ENCODE results near the gene HOXD11.

- TF ChIP-seq CTCF (IDR thresholded peaks at IDR 0.05; ENCODE audit: low read depth, low read length) (no peak), POLR2A (IDR thresholded peaks at IDR 0.05; ENCODE audit: extremely low read depth, insufficient read length) (no peak)
Measured at GRCh38 chr2:176095421-176095820, 11.7 kb upstream of the HOXD11 start.
